Ascending aorta (tissue), 2 donors: ENCODE measurements around the gene C2orf92. TPM values are rescaled to one million over a fixed set of nuclear protein-coding genes. Genes with fewer than 3 reads are reported as not detected.
"Not testable (repeated sequence)": the region's sequence is repeated elsewhere in the genome, so short reads cannot be mapped to it uniquely, and the experiment has no call there.

Experiments used
- DNase-seq, 2 donors: peaks; one replicate each; pipeline ENCODE4 v3.0.0-alpha.2; 2019; ENCODE audit warnings: low spot score in 2 of 2
- H3K27ac ChIP-seq, 2 donors: fragments of 200-600 bp; sonication (generic); one replicate each; pipeline ENCODE4 v1.5.1; 2016 to 2017; ENCODE audit warnings: mild to moderate bottlenecking in 1 of 2
- H3K27me3 ChIP-seq: fragments of 200-600 bp; sonication (generic); one replicate; pipeline ENCODE4 v1.5.1; 2017
- H3K36me3 ChIP-seq, 2 donors: fragments of 200-600 bp; sonication (generic); one replicate each; pipeline ENCODE4 v1.5.1; 2016
- H3K4me1 ChIP-seq, 2 donors: fragments of 200-600 bp; sonication (generic); one replicate each; pipeline ENCODE4 v1.5.1; 2016 to 2017; ENCODE audit warnings: mild to moderate bottlenecking in 1 of 2
- H3K4me3 ChIP-seq, 2 donors: fragments of 200-600 bp; sonication (generic); one replicate each; pipeline ENCODE4 v1.5.1; 2016 to 2017; ENCODE audit warnings: mild to moderate bottlenecking in 1 of 2
- H3K9me3 ChIP-seq, 2 donors: fragments of 200-600 bp; sonication (generic); one replicate each; pipeline ENCODE4 v1.5.1; 2016
- intact Hi-C: fragments of 100-400 bp; cut with DNase I; formaldehyde crosslinking; loops from one replicate; pipeline ENCODE4 v1.15.1; 2023
- total RNA-seq: library from RNA; depleted of rRNA; stranded (reverse); fragments of >200 nt; gene quantifications from one replicate; pipeline ENCODE4 v1.1.0, GENCODE V29; 2016
- TF ChIP-seq, protein P1 (sequence below), 3 experiments: fragments of 200-600 bp in 2 of 3; fragments of 450-650 bp in 1 of 3; sonication (generic) in 2 of 3; IDR thresholded peaks; one replicate each; pipeline ENCODE4 v1.5.1; 2016 to 2019; ENCODE audit warnings: antibody characterized with exemption in 3 of 3, mild to moderate bottlenecking in 1 of 3, moderate library complexity in 1 of 3

Gene C2orf92
- total RNA-seq, 1 donor from 2014 or later, result 4.6 TPM

DNA sequence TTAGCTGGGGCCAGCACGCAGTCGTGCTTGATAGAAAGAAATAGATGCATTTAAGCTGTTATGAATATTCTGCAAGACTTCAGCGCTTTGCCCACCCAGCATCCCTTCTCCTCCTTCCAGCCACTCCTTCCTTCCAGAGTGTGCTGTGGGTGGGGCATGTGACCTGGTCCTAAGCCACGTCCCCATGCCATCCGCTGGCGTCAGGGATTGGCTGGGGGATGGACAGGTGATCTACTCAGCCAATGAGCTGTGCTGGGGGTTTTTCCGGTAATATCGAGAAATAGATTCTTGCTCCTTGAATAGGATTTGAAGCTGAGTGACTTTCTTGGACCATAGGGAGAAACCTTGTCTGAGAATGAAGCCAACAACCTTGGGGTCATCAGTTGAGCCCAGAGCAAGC, 39.1 kb downstream of the C2orf92 start:
- no peak overlapping the region for H3K27ac ChIP-seq
- TF ChIP-seq, protein P1, sequence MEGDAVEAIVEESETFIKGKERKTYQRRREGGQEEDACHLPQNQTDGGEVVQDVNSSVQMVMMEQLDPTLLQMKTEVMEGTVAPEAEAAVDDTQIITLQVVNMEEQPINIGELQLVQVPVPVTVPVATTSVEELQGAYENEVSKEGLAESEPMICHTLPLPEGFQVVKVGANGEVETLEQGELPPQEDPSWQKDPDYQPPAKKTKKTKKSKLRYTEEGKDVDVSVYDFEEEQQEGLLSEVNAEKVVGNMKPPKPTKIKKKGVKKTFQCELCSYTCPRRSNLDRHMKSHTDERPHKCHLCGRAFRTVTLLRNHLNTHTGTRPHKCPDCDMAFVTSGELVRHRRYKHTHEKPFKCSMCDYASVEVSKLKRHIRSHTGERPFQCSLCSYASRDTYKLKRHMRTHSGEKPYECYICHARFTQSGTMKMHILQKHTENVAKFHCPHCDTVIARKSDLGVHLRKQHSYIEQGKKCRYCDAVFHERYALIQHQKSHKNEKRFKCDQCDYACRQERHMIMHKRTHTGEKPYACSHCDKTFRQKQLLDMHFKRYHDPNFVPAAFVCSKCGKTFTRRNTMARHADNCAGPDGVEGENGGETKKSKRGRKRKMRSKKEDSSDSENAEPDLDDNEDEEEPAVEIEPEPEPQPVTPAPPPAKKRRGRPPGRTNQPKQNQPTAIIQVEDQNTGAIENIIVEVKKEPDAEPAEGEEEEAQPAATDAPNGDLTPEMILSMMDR (IDR thresholded peaks at IDR 0.05), result no peak
- intact Hi-C loops, result no loop called here
- H3K9me3 ChIP-seq, result no peaks in the 10 kb centered on the region
- H3K27me3 ChIP-seq, result no peaks in the 10 kb centered on the region
- no peak overlapping the region for H3K4me3 ChIP-seq
- no peaks in the 10 kb centered on the region for H3K36me3 ChIP-seq
- no peaks in the 10 kb centered on the region for H3K4me1 ChIP-seq
- no peak for DNase-seq

- no peak for DNase-seq
- intact Hi-C loops, result no loop called here
- no peaks in the 10 kb centered on the region for H3K27me3 ChIP-seq
- no peak overlapping the region for H3K4me3 ChIP-seq
- no peak overlapping the region for H3K27ac ChIP-seq
- H3K36me3 ChIP-seq, result no peaks in the 10 kb centered on the region
- H3K9me3 ChIP-seq, result no peaks in the 10 kb centered on the region
- TF ChIP-seq, protein P1 (IDR thresholded peaks at IDR 0.05), result no peak
- H3K4me1 ChIP-seq, result no peaks in the 10 kb centered on the region
Measured at GRCh38 chr2:97711394-97711711, 41.8 kb downstream of the C2orf92 start.

DNA sequence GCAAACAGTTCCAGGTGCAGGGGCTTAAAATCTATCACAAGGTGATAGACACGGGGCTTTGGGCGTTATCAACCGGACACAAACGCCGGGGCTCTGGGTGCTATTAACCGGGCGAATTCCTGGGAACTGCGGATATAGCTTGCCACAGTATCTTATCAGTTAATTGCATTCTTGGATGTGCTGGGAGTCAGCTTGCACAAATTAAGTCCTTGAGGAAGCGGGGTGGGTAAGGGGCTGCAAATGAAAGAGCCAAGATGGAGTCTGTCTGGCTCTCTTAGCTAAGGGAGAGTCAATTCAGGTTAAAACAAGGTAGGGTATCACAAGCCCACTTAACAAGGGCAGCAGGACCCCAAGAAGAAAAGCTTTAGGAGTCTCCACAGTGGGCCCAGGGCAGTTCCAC, 42.7 kb downstream of the C2orf92 start:
- H3K27me3 ChIP-seq, H3K9me3 ChIP-seq, H3K36me3 ChIP-seq, H3K4me3 ChIP-seq, DNase-seq, intact Hi-C loops, H3K27ac ChIP-seq, H3K4me1 ChIP-seq: not testable (repeated sequence)

DNA sequence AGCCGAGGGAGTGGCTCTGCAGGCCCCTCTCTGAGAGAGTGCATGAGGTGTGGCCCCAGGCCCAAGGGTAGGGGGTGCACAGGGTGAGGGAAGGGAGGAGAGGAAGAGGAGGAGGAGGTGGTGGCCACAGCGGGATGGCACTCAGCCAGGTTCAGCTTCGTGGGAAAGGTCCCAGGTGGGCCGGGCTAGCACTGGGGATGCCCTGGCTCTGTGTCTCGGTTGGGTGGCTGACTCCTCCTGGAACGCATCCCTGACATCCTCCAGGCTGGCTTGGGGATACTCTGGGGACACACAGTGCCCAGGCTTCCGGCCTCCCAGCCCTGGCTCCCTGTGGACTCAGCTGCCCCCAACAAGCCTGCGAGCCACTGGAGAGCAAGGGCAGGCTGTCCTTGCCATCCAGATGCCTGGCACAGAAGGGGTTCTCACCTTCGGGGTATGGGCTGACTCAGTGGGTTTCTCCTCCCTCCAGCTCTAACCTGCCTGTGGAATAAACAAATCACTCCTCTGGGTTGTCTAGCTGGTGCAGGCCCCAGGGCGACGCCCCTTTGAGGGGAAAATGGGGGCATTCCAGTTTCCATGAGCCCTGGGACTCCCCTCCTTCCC, 43.3 kb downstream of the C2orf92 start:
- Histone ChIP-seq H3K27ac (no peak overlapping the region), H3K4me3 (no peak overlapping the region), H3K36me3 (no peaks in the 10 kb centered on the region), H3K27me3 (no peaks in the 10 kb centered on the region), H3K9me3 (no peaks in the 10 kb centered on the region), H3K4me1 (no peaks in the 10 kb centered on the region)
- TF ChIP-seq, protein P1 (IDR thresholded peaks at IDR 0.05), result no peak
- intact Hi-C loops, result no loop called here
- DNase-seq, result no peak

DNA sequence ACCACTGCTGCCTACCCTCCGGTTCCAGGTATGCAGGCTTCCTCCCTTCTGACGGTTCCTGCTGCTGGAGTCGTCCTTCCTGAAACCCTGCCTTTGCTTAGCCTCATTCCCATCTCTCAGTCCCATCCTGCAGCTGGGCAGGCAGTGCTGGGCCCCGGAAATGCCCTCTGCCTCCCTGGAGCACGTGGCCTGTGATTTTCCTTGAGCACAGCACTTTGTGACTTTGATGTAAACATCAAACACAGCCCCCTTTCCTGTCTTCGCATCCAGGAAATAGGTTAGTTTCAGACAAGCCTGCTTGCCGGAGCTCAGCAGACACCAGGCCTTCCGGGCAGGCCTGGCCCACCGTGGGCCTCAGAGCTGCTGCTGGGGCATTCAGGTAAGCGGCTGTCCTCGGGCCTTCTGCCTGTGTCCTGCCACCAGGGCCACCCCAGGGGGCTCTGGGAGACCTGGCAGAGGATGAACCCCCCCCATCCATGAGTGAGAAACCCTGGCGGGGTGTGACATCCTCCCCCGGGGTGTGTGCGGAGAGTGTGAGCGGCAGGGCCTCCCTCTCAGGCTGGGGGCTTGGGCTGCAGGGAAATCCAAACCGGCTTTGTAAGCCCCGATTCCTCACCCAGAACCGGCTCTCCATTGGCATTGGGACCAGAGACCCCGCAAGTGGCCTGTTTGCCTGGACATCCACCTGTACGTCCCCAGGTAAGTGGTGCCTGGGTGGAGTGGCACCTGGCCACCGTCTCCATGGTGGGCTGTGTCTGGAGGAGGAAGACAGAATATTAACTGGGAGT, 44.0 kb downstream of the C2orf92 start, which contains the start of gene ZAP70:
ZAP70 (plus strand) TSS at position 281 of the 788 bp plus-strand sequence. CDS start 10,461 bp downstream, outside the sequence.
- H3K4me3 ChIP-seq, result peak within 1 kb of the TSS in 1 of 2 donors; percentile 24
- intact Hi-C loops, result no loop called here
- DNase-seq, result no peak
- TF ChIP-seq, protein P1 (IDR thresholded peaks at IDR 0.05), result no peak
- H3K36me3 ChIP-seq, result no peaks in the 10 kb centered on the region
- H3K4me1 ChIP-seq, result no peaks in the 10 kb centered on the region
- H3K9me3 ChIP-seq, result no peaks in the 10 kb centered on the region
- no peak within 1 kb of the TSS for H3K27ac ChIP-seq
- no peaks in the 10 kb centered on the region for H3K27me3 ChIP-seq
